Stomach smooth muscle (tissue), 2 donors: Measurements from ENCODE around the gene WNT3A.
A peak's percentile ranks its signal among the peaks of the same experiment; 100 is the strongest.

ENCODE experiments used
- H3K27ac ChIP-seq: one replicate; pipeline ENCODE4 v1.7.0; 2013; ENCODE audit warnings: mild to moderate bottlenecking, low read length, inconsistent platforms
- H3K27me3 ChIP-seq, 2 donors: one replicate each; pipeline ENCODE4 v1.7.0; 2013; ENCODE audit warnings: low read length in 2 of 2; ENCODE audit not compliant: insufficient read depth in 2 of 2, control insufficient read depth in 1 of 2
- H3K36me3 ChIP-seq, 2 donors: one replicate each; pipeline ENCODE4 v1.7.0; 2013; ENCODE audit warnings: low read length in 2 of 2; ENCODE audit not compliant: control insufficient read depth in 2 of 2, insufficient read depth in 2 of 2
- H3K4me1 ChIP-seq: one replicate; pipeline ENCODE4 v1.7.0; 2013; ENCODE audit warnings: low read length; ENCODE audit not compliant: control insufficient read depth, insufficient read depth
- H3K4me3 ChIP-seq, 2 donors: one replicate each; pipeline ENCODE4 v1.7.0; 2013; ENCODE audit warnings: low read length in 2 of 2
- H3K9ac ChIP-seq, 2 donors: one replicate each; pipeline ENCODE4 v1.7.0; 2013; ENCODE audit warnings: low read length in 2 of 2, mild to moderate bottlenecking in 1 of 2
- H3K9me3 ChIP-seq, 2 donors: one replicate each; pipeline ENCODE4 v1.7.0; 2013; ENCODE audit warnings: low read length in 2 of 2; ENCODE audit not compliant: control insufficient read depth in 2 of 2
- donor health status: healthy.
- donor health status: Pancreatic carcinoma.

WNT3A gene

GRCh38 chr1:228108742-228109072, 101.9 kb downstream of the WNT3A start:
- no peaks in the 10 kb centered on the region for H3K27me3 ChIP-seq
- peaks cover 4 to 10% of the 10 kb centered on the region in 2 donors for H3K36me3 ChIP-seq
- H3K27ac ChIP-seq = peak overlapping the region; percentile 92
- H3K4me1 ChIP-seq = peaks cover 29% of the 10 kb centered on the region
- H3K9me3 ChIP-seq = no peaks in the 10 kb centered on the region
- peak overlapping the region; percentile 90 to 94 for H3K4me3 ChIP-seq
- peak overlapping the region; percentile 94 to 97 for H3K9ac ChIP-seq

GRCh38 chr1:228109073-228109961, 102.5 kb downstream of the WNT3A start, which contains the start of gene MRPL55:
Gene MRPL55 (minus strand): TSS chr1:228109299. CDS start chr1:228108260, 1,039 bp downstream.
- Histone ChIP-seq H3K27me3 (no peaks in the 10 kb centered on the region), H3K4me1 (peaks cover 26% of the 10 kb centered on the region), H3K9me3 (no peaks in the 10 kb centered on the region), H3K4me3 (peak within 1 kb of the TSS; percentile 90 to 94), H3K9ac (peak within 1 kb of the TSS; percentile 95 to 97), H3K36me3 (peaks cover 4 to 10% of the 10 kb centered on the region in 2 donors), H3K27ac (peak within 1 kb of the TSS; percentile 92)

- no peaks in the 10 kb centered on the region for H3K27me3 ChIP-seq
- peaks cover 4 to 10% of the 10 kb centered on the region in 2 donors for H3K36me3 ChIP-seq
- peak overlapping the region; percentile 90 to 94 for H3K4me3 ChIP-seq
- H3K9ac ChIP-seq = peak overlapping the region; percentile 95 to 97
- peaks cover 26% of the 10 kb centered on the region for H3K4me1 ChIP-seq
- no peaks in the 10 kb centered on the region for H3K9me3 ChIP-seq
- peak overlapping the region; percentile 92 for H3K27ac ChIP-seq
These were observed 103.2 kb downstream of the WNT3A start for GRCh38 chr1:228109962-228110488.

- no peak overlapping the region for H3K27ac ChIP-seq
- peaks cover 26% of the 10 kb centered on the region for H3K4me1 ChIP-seq
- H3K9me3 ChIP-seq = no peaks in the 10 kb centered on the region
- no peak overlapping the region for H3K9ac ChIP-seq
- H3K4me3 ChIP-seq = no peak overlapping the region
- peaks cover 4 to 10% of the 10 kb centered on the region in 2 donors for H3K36me3 ChIP-seq
- H3K27me3 ChIP-seq = no peaks in the 10 kb centered on the region
These were observed 103.8 kb downstream of the WNT3A start for GRCh38 chr1:228110556-228110955.
